Memory B cell (primary cell): ENCODE data around the gene ENTREP3.
A peak's percentile ranks its signal among the peaks of the same experiment; 100 is the strongest.

Experiments
- ATAC-seq: fragments of 150-1000 bp; cut with Tn5 transposase; 2 replicates; pipeline ENCODE4 v1.10.0; 2021; ENCODE audit warnings: low read depth, mild to moderate bottlenecking, moderate library complexity
- DNase-seq, 2 donors: peaks; one replicate each; pipeline ENCODE4 v3.0.0; 2022; ENCODE audit warnings: low spot score in 2 of 2
- H3K27ac Mint-ChIP-seq: one replicate; pipeline ENCODE4 v1.8.0; 2022; ENCODE audit warnings: mild to moderate bottlenecking, moderate library complexity, mixed read lengths
- H3K27me3 Mint-ChIP-seq: one replicate; pipeline ENCODE4 v1.8.0; 2022; ENCODE audit warnings: mixed read lengths
- H3K36me3 Mint-ChIP-seq: one replicate; pipeline ENCODE4 v1.8.0; 2022; ENCODE audit warnings: mild to moderate bottlenecking, mixed read lengths
- H3K4me1 Mint-ChIP-seq: one replicate; pipeline ENCODE4 v1.8.0; 2022; ENCODE audit warnings: mixed read lengths
- H3K4me3 Mint-ChIP-seq: one replicate; pipeline ENCODE4 v1.8.0; 2022; ENCODE audit warnings: mild to moderate bottlenecking, moderate library complexity, mixed read lengths
- H3K9me3 Mint-ChIP-seq: one replicate; pipeline ENCODE4 v1.8.0; 2022; ENCODE audit warnings: mixed read lengths

ENTREP3 gene

DNA sequence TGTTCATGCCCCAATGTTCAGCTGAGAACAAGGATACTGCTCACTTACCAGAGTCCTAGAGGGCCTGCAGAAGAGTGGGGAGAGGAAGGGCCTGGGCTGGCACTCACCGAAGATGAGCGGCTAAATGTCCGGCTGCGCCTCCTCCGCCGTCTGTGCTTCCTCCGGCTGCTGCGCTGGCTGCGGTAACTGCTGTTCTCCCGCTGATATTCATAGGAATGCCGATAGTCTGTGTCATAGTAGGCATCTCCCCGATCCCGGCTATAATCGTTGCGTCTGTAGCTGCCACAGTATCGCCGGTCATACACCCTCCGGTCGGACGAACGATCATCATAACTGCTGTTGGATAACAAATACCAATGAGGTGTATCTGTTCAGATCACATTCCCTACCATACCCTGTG is 14.1 kb upstream of the ENTREP3 start:
- ATAC-seq, result no peak
- Mint-ChIP-seq H3K9me3 (no peaks in the 10 kb centered on the region), H3K4me1 (peaks cover 22% of the 10 kb centered on the region), H3K4me3 (no peak overlapping the region), H3K27me3 (no peaks in the 10 kb centered on the region), H3K36me3 (peaks cover 25% of the 10 kb centered on the region), H3K27ac (no peak overlapping the region)
- no peak for DNase-seq

- Mint-ChIP-seq H3K27ac (no peak overlapping the region), H3K4me1 (peaks cover 19% of the 10 kb centered on the region), H3K9me3 (no peaks in the 10 kb centered on the region), H3K36me3 (peaks cover 30% of the 10 kb centered on the region), H3K4me3 (no peak overlapping the region), H3K27me3 (no peaks in the 10 kb centered on the region)
- DNase-seq (no peak), ATAC-seq (no peak)
Measured at GRCh38 chr1:155268630-155269029, 13.3 kb upstream of the ENTREP3 start.

GRCh38 chr1:155267373-155267772 is 12.1 kb upstream of the ENTREP3 start:
- peaks cover 25% of the 10 kb centered on the region for H3K36me3 Mint-ChIP-seq
- H3K9me3 Mint-ChIP-seq, result no peaks in the 10 kb centered on the region
- H3K27ac Mint-ChIP-seq, result no peak overlapping the region
- no peak for ATAC-seq
- no peak overlapping the region for H3K4me3 Mint-ChIP-seq
- no peaks in the 10 kb centered on the region for H3K27me3 Mint-ChIP-seq
- peaks cover 10% of the 10 kb centered on the region for H3K4me1 Mint-ChIP-seq
- DNase-seq, result no peak

- no peak overlapping the region for H3K4me3 Mint-ChIP-seq
- no peaks in the 10 kb centered on the region for H3K9me3 Mint-ChIP-seq
- H3K27me3 Mint-ChIP-seq, result no peaks in the 10 kb centered on the region
- peaks cover 10% of the 10 kb centered on the region for H3K4me1 Mint-ChIP-seq
- ATAC-seq (no peak), DNase-seq (no peak)
- H3K27ac Mint-ChIP-seq, result no peak overlapping the region
- H3K36me3 Mint-ChIP-seq, result peaks cover 25% of the 10 kb centered on the region
Measured at GRCh38 chr1:155266553-155266952, 11.3 kb upstream of the ENTREP3 start.

DNA sequence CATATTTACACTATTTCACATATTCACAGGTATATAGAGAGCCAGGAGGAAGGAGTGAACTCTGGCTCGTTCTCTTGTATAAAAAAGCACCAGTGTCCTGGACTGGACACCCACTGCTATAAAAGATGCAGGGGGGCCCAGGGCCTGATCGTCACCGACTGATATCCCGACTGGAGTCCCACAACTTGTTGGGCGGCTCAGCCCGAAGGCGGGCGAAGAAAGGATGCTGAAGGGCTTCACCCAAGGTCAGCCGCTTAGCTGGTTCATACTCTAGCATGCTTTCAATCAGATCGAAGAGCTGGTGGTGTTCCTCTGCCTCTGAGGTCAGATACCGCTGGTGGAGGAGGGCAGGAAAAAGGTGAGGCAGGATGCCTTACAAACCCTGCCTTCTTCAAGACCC is 7.8 kb upstream of the ENTREP3 start:
- H3K27ac Mint-ChIP-seq, result peak overlapping the region; percentile 78
- H3K4me1 Mint-ChIP-seq, result peaks cover 18% of the 10 kb centered on the region
- no peaks in the 10 kb centered on the region for H3K9me3 Mint-ChIP-seq
- H3K27me3 Mint-ChIP-seq, result no peaks in the 10 kb centered on the region
- no peak for ATAC-seq
- H3K36me3 Mint-ChIP-seq, result peaks cover 24% of the 10 kb centered on the region
- DNase-seq, result no peak
- H3K4me3 Mint-ChIP-seq, result peak overlapping the region; percentile 92

GRCh38 chr1:155261852-155262673 is 6.8 kb upstream of the ENTREP3 start, which contains the start of gene SCAMP3:
TSS of gene SCAMP3 (minus strand) at chr1:155262360. CDS start at chr1:155262151, 209 bp downstream.
- DNase-seq, result peak; percentile 72 to 74
- H3K4me3 Mint-ChIP-seq, result peak within 1 kb of the TSS; percentile 92
- H3K4me1 Mint-ChIP-seq, result peaks cover 17% of the 10 kb centered on the region
- no peaks in the 10 kb centered on the region for H3K9me3 Mint-ChIP-seq
- H3K27ac Mint-ChIP-seq, result peak within 1 kb of the TSS; percentile 78
- peak; percentile 99 for ATAC-seq
- no peaks in the 10 kb centered on the region for H3K27me3 Mint-ChIP-seq
- H3K36me3 Mint-ChIP-seq, result peaks cover 27% of the 10 kb centered on the region

GRCh38 chr1:155261493-155261851 is 6.2 kb upstream of the ENTREP3 start:
- peak overlapping the region; percentile 92 for H3K4me3 Mint-ChIP-seq
- no peak for DNase-seq
- H3K9me3 Mint-ChIP-seq, result no peaks in the 10 kb centered on the region
- no peak for ATAC-seq
- H3K27me3 Mint-ChIP-seq, result no peaks in the 10 kb centered on the region
- H3K27ac Mint-ChIP-seq, result peak overlapping the region; percentile 78
- H3K36me3 Mint-ChIP-seq, result peaks cover 27% of the 10 kb centered on the region
- H3K4me1 Mint-ChIP-seq, result peaks cover 23% of the 10 kb centered on the region

- Mint-ChIP-seq H3K36me3 (peaks cover 23% of the 10 kb centered on the region), H3K4me1 (peaks cover 30% of the 10 kb centered on the region), H3K9me3 (no peaks in the 10 kb centered on the region), H3K27ac (peak overlapping the region; percentile 25), H3K27me3 (no peaks in the 10 kb centered on the region), H3K4me3 (peak overlapping the region; percentile 19)
- DNase-seq, result no peak
- ATAC-seq, result no peak
Measured at GRCh38 chr1:155260276-155260675, 5.0 kb upstream of the ENTREP3 start.

- Mint-ChIP-seq H3K4me1 (peaks cover 39% of the 10 kb centered on the region), H3K27ac (no peak overlapping the region), H3K9me3 (no peaks in the 10 kb centered on the region), H3K4me3 (peak overlapping the region; percentile 90), H3K27me3 (no peaks in the 10 kb centered on the region), H3K36me3 (peaks cover 16% of the 10 kb centered on the region)
- no peak for DNase-seq
- ATAC-seq, result no peak
Measured at GRCh38 chr1:155256058-155256852, 972 bp upstream of the ENTREP3 start.

DNA sequence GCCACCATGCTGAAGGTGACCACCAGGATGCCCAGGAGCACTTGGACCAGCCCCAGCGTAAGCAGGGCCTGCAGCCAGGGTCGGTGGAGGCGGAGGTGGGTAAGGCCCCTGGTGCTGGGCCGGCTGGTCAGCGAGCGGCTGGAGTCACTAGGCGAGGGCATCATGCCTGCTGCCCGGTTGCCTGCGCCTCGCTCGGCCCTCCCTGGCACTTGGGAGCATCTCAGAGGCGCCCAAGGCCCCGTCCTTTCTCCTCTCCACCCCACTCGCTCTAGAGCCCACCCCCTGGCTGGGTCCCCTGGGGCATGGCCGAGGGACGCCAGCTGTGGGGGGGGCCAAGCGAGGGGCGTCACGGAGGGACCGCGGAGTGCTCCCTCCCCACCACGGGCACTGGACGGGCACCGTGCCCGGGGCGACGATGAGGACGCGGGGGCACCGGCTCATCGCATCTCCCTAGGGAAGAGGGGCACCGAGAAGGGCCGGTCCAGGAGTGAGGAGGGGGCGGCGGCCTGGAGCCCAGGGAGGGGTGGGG is 505 bp downstream of the ENTREP3 start:
- Mint-ChIP-seq H3K27me3 (no peaks in the 10 kb centered on the region), H3K4me1 (peaks cover 35% of the 10 kb centered on the region), H3K36me3 (peaks cover 12% of the 10 kb centered on the region), H3K9me3 (no peaks in the 10 kb centered on the region), H3K27ac (no peak overlapping the region), H3K4me3 (peak overlapping the region; percentile 90)
- DNase-seq (no peak), ATAC-seq (no peak)

- H3K27ac Mint-ChIP-seq, result peak overlapping the region; percentile 81
- H3K4me3 Mint-ChIP-seq, result peak overlapping the region; percentile 84
- ATAC-seq, result no peak
- DNase-seq, result no peak
- no peaks in the 10 kb centered on the region for H3K27me3 Mint-ChIP-seq
- peaks cover 35% of the 10 kb centered on the region for H3K4me1 Mint-ChIP-seq
- peaks cover 12% of the 10 kb centered on the region for H3K36me3 Mint-ChIP-seq
- no peaks in the 10 kb centered on the region for H3K9me3 Mint-ChIP-seq
Measured at GRCh38 chr1:155254228-155254713, 1.0 kb downstream of the ENTREP3 start.

DNA sequence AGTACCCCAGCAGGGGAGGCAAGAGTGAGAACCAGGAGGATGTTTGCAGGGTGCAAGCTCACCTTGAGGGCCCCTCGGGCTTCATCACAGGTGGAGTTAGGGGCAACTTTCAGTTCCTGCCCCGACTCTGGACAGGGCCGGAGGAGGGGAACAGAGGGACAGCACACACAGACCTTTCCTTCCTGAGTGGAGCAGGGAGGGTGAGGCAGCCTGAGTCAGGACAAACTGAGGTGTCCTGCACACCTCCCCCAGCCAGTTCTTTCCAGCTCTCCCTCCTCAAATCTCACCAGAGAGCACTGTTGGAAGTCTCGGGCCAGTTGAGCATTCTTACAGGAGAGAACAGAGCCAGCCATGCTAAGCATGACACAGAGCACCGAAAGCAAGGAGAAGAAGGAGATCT is 1.5 kb downstream of the ENTREP3 start:
- Mint-ChIP-seq H3K9me3 (no peaks in the 10 kb centered on the region), H3K27me3 (no peaks in the 10 kb centered on the region), H3K4me1 (peaks cover 35% of the 10 kb centered on the region), H3K4me3 (peak overlapping the region; percentile 84), H3K27ac (peak overlapping the region; percentile 81), H3K36me3 (peaks cover 12% of the 10 kb centered on the region)
- ATAC-seq (no peak), DNase-seq (no peak)

- peak overlapping the region; percentile 84 for H3K4me3 Mint-ChIP-seq
- H3K36me3 Mint-ChIP-seq, result peaks cover 9% of the 10 kb centered on the region
- ATAC-seq (no peak), DNase-seq (no peak)
- peak overlapping the region; percentile 81 for H3K27ac Mint-ChIP-seq
- H3K9me3 Mint-ChIP-seq, result no peaks in the 10 kb centered on the region
- H3K27me3 Mint-ChIP-seq, result no peaks in the 10 kb centered on the region
- H3K4me1 Mint-ChIP-seq, result peaks cover 35% of the 10 kb centered on the region
Measured at GRCh38 chr1:155253208-155253607, 2.1 kb downstream of the ENTREP3 start.

DNA sequence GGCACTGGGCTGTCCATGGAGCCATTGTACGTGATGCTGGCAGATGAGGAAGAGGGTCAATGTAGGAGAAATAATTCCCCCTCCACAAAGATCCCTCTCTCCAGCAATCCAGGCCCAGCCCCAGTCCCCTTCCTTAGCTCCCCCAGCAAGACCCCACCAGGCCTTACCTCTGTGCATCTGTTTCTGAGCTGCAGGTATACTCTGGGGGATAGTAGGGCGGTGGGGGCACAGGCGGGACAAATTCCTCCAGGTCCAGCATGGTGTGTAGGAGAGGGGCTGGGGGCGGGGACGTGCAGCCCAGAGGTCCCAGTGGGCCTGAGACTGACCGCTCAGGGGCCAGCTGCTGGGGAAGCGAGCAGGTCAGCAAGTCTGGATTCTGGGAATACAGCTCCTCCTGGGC is 3.7 kb downstream of the ENTREP3 start:
- Mint-ChIP-seq H3K27me3 (no peaks in the 10 kb centered on the region), H3K4me1 (peaks cover 29% of the 10 kb centered on the region), H3K4me3 (no peak overlapping the region), H3K27ac (no peak overlapping the region), H3K9me3 (no peaks in the 10 kb centered on the region), H3K36me3 (no peaks in the 10 kb centered on the region)
- DNase-seq (no peak), ATAC-seq (no peak)
